ENCODE results near the gene LONRF3.

Gene LONRF3

DNA sequence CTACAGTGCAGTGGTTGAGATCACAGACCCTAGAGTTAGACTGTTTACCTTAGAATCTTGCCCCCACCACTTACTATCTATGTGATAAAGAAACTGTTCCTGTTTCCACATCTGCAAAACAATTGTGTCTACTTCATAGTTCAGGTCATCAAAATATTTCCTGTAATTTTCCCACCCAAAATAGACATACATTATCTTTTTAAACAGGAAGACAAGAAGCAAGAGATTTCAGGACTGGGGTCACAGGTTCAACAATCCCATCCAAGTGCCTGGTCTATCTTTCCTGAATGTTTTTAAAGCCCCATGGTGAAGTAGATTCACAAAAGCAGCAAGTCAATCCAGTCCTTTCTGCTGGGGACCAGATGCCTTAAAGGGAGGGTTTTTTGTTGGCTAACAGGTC is 56.6 kb downstream of the LONRF3 start:
- no peak for DNase-seq (ENCODE audit: low read depth in 1 of 2, low spot score in 1 of 2)

DNA sequence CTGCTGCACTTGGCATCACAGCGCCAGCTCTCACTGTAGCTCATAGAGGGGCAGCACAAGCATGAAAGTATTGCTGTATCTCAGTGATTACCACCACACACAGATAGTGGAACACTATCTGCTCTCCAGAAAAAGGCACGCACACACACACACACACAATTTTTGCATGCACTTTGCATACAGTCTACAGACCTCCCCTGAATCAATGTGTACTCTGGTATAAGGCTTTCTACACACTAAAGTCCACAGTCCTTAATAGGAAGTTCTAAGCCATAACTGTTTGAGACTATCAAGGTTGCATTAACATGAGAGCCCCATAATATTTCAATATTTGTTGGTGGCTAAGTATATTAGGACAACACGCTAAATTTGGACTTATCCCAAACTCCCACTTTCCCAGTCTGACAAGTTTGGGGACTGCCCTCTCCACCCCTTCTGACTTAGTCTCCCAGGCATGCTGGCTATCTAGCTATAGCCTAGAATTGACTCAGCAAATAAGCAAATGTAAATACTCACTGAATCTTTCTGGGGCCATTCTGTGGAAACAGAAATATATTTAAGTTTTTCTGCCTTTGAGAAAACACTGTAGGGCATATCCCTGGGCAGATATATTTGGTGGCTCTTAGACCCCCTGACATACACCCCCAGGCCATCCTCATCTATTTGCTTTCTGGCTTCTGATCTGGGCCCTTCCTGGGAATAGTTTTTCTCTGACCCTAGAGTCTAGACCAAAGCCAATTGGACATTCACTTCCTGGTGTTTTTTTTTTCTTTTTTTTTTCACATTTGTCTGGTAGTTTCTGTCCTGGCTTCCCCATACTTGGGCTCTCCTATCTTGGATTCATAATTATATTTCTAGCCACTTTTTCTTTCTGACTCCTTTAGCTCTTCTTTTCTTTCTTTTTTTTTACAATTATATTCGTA is 62.0 kb downstream of the LONRF3 start:
- DNase-seq (ENCODE audit: low read depth in 1 of 2, low spot score in 1 of 2), result no peak

GRCh38 chrX:119040432-119040831 is 66.0 kb downstream of the LONRF3 start:
- DNase-seq (ENCODE audit: low read depth in 1 of 2, low spot score in 1 of 2), result no peak

DNA sequence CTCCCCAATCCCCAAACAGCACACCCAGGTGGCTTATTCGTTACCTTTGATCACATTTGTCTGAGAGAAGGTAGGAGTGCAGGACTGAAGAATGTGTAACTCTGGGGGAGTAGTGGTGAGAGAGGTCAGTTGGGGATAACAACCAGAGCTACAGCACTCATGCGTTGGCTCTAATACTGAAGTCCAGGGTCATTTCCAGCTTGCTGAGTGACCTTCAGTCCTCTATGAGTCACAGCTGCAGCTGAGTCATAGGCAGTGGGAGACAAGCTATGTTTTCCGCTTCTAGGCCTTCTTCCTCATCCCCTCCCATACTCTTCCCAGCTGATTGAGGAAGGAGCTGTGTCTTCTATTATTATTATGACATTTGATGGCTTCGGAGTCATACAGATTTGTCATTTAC is 66.8 kb downstream of the LONRF3 start:
- DNase-seq (ENCODE audit: low read depth in 1 of 2, low spot score in 1 of 2), result no peak

DNA sequence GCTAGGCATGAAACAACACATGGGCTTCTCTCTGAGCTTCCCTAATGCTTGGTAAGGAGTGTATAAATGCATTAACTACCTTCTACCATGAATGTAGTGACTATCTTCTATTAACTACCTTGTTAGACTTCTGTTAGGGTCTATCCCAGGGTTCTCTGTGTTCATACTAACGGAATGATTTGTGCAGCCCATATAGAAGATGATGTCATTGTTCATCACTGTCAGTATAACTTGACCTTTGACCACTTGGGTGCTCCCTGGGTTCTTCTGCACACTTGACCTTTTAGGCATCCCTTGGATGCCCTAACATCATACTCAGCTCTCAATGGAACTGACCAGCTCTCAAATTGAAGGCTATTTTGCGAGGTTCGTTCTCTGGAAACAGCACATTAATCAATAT is 67.6 kb downstream of the LONRF3 start:
- no peak for DNase-seq (ENCODE audit: low read depth in 1 of 2, low spot score in 1 of 2)

DNA sequence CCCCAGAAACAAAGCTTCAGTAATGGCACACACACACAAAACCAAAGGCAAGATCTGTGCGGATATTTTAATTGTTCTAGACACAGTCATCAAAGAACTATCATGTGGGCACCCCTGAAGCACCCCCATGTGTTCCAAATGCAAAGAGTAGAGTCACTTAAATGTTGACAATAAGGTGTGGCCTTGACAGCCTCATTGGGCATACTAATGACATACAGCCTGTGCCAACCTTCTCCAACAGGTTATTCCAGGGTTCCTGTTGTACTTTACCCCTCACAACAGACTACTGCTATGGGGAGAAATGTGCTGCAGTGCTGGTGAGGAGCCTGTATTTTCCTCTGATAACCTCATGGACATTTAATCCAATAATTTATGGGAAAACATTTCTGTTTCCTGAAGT is 68.6 kb downstream of the LONRF3 start:
- DNase-seq (ENCODE audit: low read depth in 1 of 2, low spot score in 1 of 2), result no peak

DNA sequence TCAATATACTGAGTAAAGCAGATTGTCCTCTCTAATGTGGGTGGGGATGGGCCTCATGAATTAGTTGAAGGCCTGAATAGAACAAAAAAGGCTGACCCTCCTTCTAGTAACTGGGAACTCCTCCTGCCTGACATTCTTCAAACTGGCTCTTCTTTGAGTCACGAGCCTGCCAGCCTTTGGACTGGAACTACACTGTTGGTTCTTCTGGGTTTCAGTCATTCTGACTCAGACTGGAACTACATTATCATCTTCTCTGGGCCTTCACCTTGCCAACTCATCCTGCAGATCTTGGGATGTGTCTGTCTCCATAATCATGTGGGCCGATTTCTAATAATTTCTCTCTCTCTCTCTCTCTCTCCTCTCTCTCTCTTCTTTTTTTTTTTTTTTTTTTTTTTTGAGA is 71.5 kb downstream of the LONRF3 start:
- no peak for DNase-seq (ENCODE audit: low read depth in 1 of 2, low spot score in 1 of 2)

DNA sequence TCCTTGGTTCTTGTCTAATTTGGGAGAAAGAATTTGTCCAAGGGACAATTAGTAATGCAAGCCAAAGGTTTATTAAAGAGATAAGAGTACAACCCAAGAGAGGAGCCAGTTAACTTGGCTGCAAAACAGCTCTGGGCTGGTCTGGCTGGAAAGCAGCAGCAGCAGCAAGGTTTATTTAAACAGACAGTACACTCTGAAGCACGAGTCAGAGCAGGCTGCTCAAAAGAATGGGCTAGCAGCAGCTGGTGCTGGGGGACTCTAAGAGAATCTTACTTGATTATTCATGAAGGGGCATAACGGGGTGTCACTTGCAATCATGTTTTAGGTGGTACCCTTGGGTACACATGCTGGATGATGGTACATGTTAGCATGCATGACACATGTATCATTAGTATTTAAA is 81.3 kb downstream of the LONRF3 start:
- no peak for DNase-seq (ENCODE audit: low read depth in 1 of 2, low spot score in 1 of 2)

DNA sequence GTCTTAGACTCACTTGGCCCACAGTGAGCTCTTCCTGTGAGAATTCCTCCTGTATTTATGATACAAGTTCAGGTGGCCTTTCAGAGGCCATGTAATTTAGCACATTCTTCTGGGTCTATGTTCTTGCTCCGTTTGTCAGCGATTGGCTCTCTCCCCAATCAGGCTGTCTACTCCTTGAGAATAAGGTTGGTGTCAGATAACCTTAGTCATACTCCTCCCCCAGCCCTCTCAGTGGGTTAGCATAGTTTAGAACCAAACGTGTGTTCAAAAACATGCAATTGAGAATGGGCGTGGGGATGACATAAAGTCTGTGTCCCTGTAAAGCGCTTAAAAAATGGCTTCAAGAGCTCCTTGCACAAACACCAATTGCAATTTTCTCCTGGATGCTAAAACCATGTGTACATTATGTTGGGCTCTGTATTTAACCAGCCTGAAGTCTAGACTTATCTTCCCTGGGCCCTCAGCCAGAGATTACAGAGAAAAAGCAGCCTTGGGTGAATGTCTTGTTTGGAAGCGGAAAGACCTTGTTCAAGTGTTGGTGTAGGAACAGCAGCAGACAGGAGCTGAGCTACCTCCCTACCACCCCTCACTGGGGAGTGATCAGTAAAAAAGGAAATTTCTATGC is 88.4 kb downstream of the LONRF3 start:
- no peak for DNase-seq (ENCODE audit: low read depth in 1 of 2, low spot score in 1 of 2)

DNA sequence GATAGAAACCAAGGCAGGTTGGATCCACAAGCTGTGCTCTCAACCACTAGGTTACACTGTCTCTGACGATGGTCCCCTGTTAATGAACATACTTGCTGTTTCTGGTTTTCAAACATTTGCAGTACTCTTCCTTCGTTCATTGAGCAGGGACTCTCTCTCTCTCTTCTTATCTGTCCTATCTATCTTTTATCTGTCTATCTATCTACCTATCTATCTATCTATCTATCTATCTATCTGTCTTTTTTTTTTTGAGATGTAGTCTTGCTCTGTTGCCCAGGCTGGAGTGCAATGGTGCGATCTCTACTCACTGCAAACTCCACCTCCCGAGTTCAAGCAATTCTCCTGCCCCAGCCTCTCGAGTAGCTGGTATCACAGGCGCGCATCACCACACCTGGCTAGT is 89.0 kb downstream of the LONRF3 start:
- DNase-seq (ENCODE audit: low read depth in 1 of 2, low spot score in 1 of 2), result no peak

DNA sequence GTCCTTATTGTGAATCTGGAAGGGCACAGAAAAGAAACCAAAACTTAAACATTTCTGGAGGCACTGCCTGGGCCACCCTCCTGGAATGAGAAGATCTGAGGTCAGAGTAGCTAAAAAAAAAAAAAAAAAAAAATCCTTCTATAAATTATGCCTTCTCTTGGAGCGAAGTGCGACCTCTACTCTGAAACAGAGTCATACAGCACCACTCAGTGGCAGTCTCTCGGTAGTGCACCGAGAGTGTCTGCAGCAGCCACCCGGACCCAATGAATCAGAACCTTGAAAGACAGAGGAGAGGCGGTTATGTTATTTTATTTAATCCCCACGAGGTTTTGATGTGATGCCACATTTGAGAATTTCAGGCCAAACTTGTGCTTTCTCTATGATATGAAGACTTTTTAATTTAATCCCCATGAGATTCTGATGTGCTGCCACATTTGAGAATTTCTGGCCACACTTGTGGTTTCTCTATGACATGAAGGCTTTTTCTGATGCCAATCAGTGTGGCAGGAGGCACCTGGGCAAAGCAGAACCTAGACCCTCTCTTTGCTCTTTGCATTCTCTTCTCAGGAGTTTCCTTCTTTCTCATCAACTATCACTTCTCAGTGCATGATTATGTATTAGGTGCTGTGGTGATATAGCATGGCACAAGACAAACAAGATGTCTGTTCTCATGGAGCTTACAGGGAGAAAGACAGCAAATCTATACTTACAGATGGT is 92.8 kb downstream of the LONRF3 start:
- DNase-seq (ENCODE audit: low read depth in 1 of 2, low spot score in 1 of 2), result no peak

All from activated T-helper 1 cell treated with anti-CD3 and anti-CD28 coated beads, Interleukin-2, amount 50 U/mL, for 16 hours (primary cell).